ENCODE measurements around the gene PTP4A1.

- TF ChIP-seq CTCF (IDR thresholded peaks at IDR 0.05), result no peak
- no peak for TF ChIP-seq POLR2A (IDR thresholded peaks at IDR 0.05)
- TF ChIP-seq EP300 (IDR thresholded peaks at IDR 0.05), result no peak
Measured at GRCh38 chr6:63543982-63544381, 28.3 kb upstream of the PTP4A1 start.
